RWPE2 (cell line): ENCODE measurements around the gene MYZAP.

Experiments used
- ATAC-seq: fragments of 200-7000 bp; cut with Tn5 transposase; 3 replicates; pipeline ENCODE4 v1.9.1; 2021; ENCODE audit warnings: low read depth
- DNase-seq: peaks from one replicate; pipeline ENCODE4 v3.0.0-alpha.2; 2020; ENCODE audit warnings: low spot score
- H3K27ac ChIP-seq: fragments of 450-650 bp; 2 replicates; pipeline ENCODE4 v1.5.1; 2017; ENCODE audit warnings: mild to moderate bottlenecking; ENCODE audit not compliant: poor library complexity, severe bottlenecking
- H3K27me3 ChIP-seq: fragments of 250-450 bp; sonication (Bioruptor Pico); 2 replicates; pipeline ENCODE4 v1.5.1; 2021; ENCODE audit warnings: mild to moderate bottlenecking, moderate library complexity; ENCODE audit not compliant: insufficient read depth, poor library complexity, severe bottlenecking
- H3K36me3 ChIP-seq: fragments of 250-450 bp; sonication (Bioruptor Pico); 2 replicates; pipeline ENCODE4 v1.5.1; 2020; ENCODE audit warnings: low read depth, mild to moderate bottlenecking, moderate library complexity
- H3K4me1 ChIP-seq: fragments of 250-450 bp; sonication (Bioruptor Pico); 2 replicates; pipeline ENCODE4 v1.5.1; 2021; ENCODE audit warnings: mild to moderate bottlenecking, moderate library complexity; ENCODE audit not compliant: insufficient read depth, poor library complexity, severe bottlenecking
- H3K4me3 ChIP-seq: fragments of 250-450 bp; sonication (Bioruptor Pico); 2 replicates; pipeline ENCODE4 v1.5.1; 2021; ENCODE audit warnings: mild to moderate bottlenecking, moderate library complexity; ENCODE audit not compliant: severe bottlenecking
- H3K9me3 ChIP-seq: fragments of 250-450 bp; sonication (Bioruptor Pico); 2 replicates; pipeline ENCODE4 v1.5.1; 2021; ENCODE audit warnings: mild to moderate bottlenecking, moderate library complexity; ENCODE audit not compliant: severe bottlenecking
- CTCF ChIP-seq: fragments of 450-650 bp; IDR thresholded peaks from one replicate; pipeline ENCODE4 v1.5.1; 2017; ENCODE audit warnings: mild to moderate bottlenecking, moderate library complexity; ENCODE audit not compliant: poor library complexity, severe bottlenecking

The MYZAP gene

GRCh38 chr15:57559875-57560274, 31.8 kb upstream of the MYZAP start:
- peak; percentile 99 for TF ChIP-seq CTCF
- H3K4me1 ChIP-seq = peaks cover 11% of the 10 kb centered on the region
- no peak overlapping the region for H3K27ac ChIP-seq
- ATAC-seq (peak; percentile 53; the same call in 2 of the 3 replicates), DNase-seq (no peak)
- H3K27me3 ChIP-seq = no peaks in the 10 kb centered on the region
- H3K4me3 ChIP-seq = no peak overlapping the region
- no peaks in the 10 kb centered on the region for H3K36me3 ChIP-seq
- no peaks in the 10 kb centered on the region for H3K9me3 ChIP-seq

GRCh38 chr15:57561041-57561711, 30.5 kb upstream of the MYZAP start:
- TF ChIP-seq CTCF = peak; percentile 99
- Histone ChIP-seq H3K27ac (peak overlapping the region; percentile 42), H3K4me1 (peaks cover 15% of the 10 kb centered on the region), H3K27me3 (no peaks in the 10 kb centered on the region), H3K9me3 (no peaks in the 10 kb centered on the region), H3K36me3 (no peaks in the 10 kb centered on the region), H3K4me3 (no peak overlapping the region)
- no peak for DNase-seq
- ATAC-seq = peak; percentile 89

GRCh38 chr15:57562196-57562769, 29.4 kb upstream of the MYZAP start:
- no peaks in the 10 kb centered on the region for H3K27me3 ChIP-seq
- peak overlapping the region; percentile 42 for H3K27ac ChIP-seq
- peaks cover 21% of the 10 kb centered on the region for H3K4me1 ChIP-seq
- DNase-seq (peak; percentile 8), ATAC-seq (no peak)
- TF ChIP-seq CTCF = no peak
- no peaks in the 10 kb centered on the region for H3K36me3 ChIP-seq
- H3K9me3 ChIP-seq = no peaks in the 10 kb centered on the region
- no peak overlapping the region for H3K4me3 ChIP-seq

- Histone ChIP-seq H3K27ac (no peak overlapping the region), H3K4me1 (peaks cover 21% of the 10 kb centered on the region), H3K27me3 (no peaks in the 10 kb centered on the region), H3K36me3 (no peaks in the 10 kb centered on the region), H3K9me3 (no peaks in the 10 kb centered on the region), H3K4me3 (no peak overlapping the region)
- ATAC-seq = no peak
- no peak for TF ChIP-seq CTCF
- peak; percentile 27 for DNase-seq
These were observed 28.3 kb upstream of the MYZAP start for GRCh38 chr15:57563416-57563815.

GRCh38 chr15:57565311-57565710, 26.4 kb upstream of the MYZAP start:
- H3K4me3 ChIP-seq = no peak overlapping the region
- H3K27me3 ChIP-seq = no peaks in the 10 kb centered on the region
- H3K27ac ChIP-seq = peak overlapping the region; percentile 27
- TF ChIP-seq CTCF = no peak
- peak; percentile 76 for DNase-seq
- ATAC-seq = peak; percentile 58
- H3K4me1 ChIP-seq = peaks cover 27% of the 10 kb centered on the region
- H3K36me3 ChIP-seq = no peaks in the 10 kb centered on the region
- H3K9me3 ChIP-seq = no peaks in the 10 kb centered on the region
